K562 (cell line): Measurements from ENCODE around the gene RNF26. TPM values are rescaled to one million over a fixed set of nuclear protein-coding genes. Genes with fewer than 3 reads are reported as not detected.

Source experiments
- ATAC-seq: fragments of 200-7000 bp; cut with Tn5 transposase; 3 replicates; pipeline ENCODE4 v1.9.1; 2020; ENCODE audit warnings: moderate library complexity
- BruUV-seq: library from RNA; stranded (reverse); fragments of 400-500 nt; replicated peaks from 2 replicates; lab custom pipeline; 2021; lab: Mats Ljungman, UMichigan
- CTCF ChIA-PET: fragments of 300-600 bp; formaldehyde crosslinking; extraction: SDS; loops from one replicate; lab custom pipeline; 2021; ENCODE audit warnings: low intra/inter-chr PET ratio; lab: Yijun Ruan, JAX
- POLR2A ChIA-PET: fragments of 300-600, 350-650 bp; sonication (Branson Sonifier 250); formaldehyde crosslinking; extraction: SDS; loops from one replicate; lab custom pipeline; 2021; ENCODE audit warnings: antibody characterized with exemption, inconsistent platforms; lab: Yijun Ruan, JAX
- DNase-seq, 4 experiments: peaks; one replicate each; pipeline versions ENCODE4 v3.0.0 to v3.0.0-alpha.2; 2011 to 2018; ENCODE audit warnings: low spot score in 3 of 4, mixed read lengths in 3 of 4; ENCODE audit errors: extremely low read depth in 1 of 4
- FAIRE-seq: peaks from 2 replicates; lab custom pipeline; 2011; peaks lifted over from hg19 to GRCh38; lab: Jason Lieb, UNC
- H2AFZ ChIP-seq: 2 replicates; pipeline ENCODE4 v1.6.0; 2011; ENCODE audit warnings: low read depth, low read length, control low read depth, inconsistent platforms
- H3K27ac ChIP-seq: fragments of 200-600 bp; 3 replicates; pipeline ENCODE4 v1.8.0; 2011; ENCODE audit warnings: low read depth, mild to moderate bottlenecking, control low read depth, inconsistent platforms, low read length, moderate library complexity, mixed read lengths; ENCODE audit errors: extremely low read depth
- H3K27me3 ChIP-seq, 2 experiments: fragments of 300-600 bp in 1 of 2; 2 replicates in 1 of 2; 3 replicates in 1 of 2; pipeline versions ENCODE4 v1.6.0 to v1.8.0; 2011; ENCODE audit warnings: inconsistent platforms in 2 of 2, low read length in 2 of 2, mild to moderate bottlenecking in 1 of 2, mixed read lengths in 1 of 2, moderate library complexity in 1 of 2; ENCODE audit not compliant: control insufficient read depth in 2 of 2, insufficient read depth in 2 of 2
- H3K36me3 ChIP-seq: fragments of 300-600 bp; 3 replicates; pipeline ENCODE4 v1.8.0; 2011; ENCODE audit warnings: mild to moderate bottlenecking, low read length, inconsistent platforms; ENCODE audit not compliant: control insufficient read depth, insufficient read depth
- H3K4me1 ChIP-seq, 2 experiments: fragments of 200-600 bp in 1 of 2; replicated peaks in 1 of 2; 2 replicates in 1 of 2; 3 replicates in 1 of 2; pipeline versions ENCODE4 v1.5.1 to v1.8.0; 2011; ENCODE audit warnings: inconsistent platforms in 2 of 2, low read length in 2 of 2, mild to moderate bottlenecking in 1 of 2, mixed read lengths in 1 of 2, moderate library complexity in 1 of 2; ENCODE audit not compliant: control insufficient read depth in 2 of 2, insufficient read depth in 2 of 2
- H3K4me2 ChIP-seq: 2 replicates; pipeline ENCODE4 v1.6.1; 2011; ENCODE audit warnings: low read length, control low read depth, inconsistent platforms, mixed read lengths; ENCODE audit not compliant: insufficient read depth
- H3K4me3 ChIP-seq: fragments of 200-600 bp; sonication (generic), shearing (Covaris generic); 2 replicates; pipeline ENCODE4 v1.5.1; 2016; ENCODE audit warnings: control low read depth, inconsistent platforms
- H3K79me2 ChIP-seq: fragments of 200-600 bp; 3 replicates; pipeline ENCODE4 v1.8.0; 2011; ENCODE audit warnings: low read length, inconsistent platforms; ENCODE audit not compliant: control insufficient read depth, insufficient read depth
- H3K9ac ChIP-seq, 2 experiments: 2 replicates each; pipeline versions ENCODE4 v1.6.0 to v1.6.1; 2011; ENCODE audit warnings: low read depth in 2 of 2, low read length in 2 of 2, control low read depth in 1 of 2, inconsistent platforms in 1 of 2, mild to moderate bottlenecking in 1 of 2, mixed read lengths in 1 of 2; ENCODE audit not compliant: insufficient read depth in 1 of 2
- H3K9me1 ChIP-seq: one replicate; pipeline ENCODE4 v1.6.0; 2011; ENCODE audit warnings: inconsistent platforms, mild to moderate bottlenecking, low read length, moderate library complexity; ENCODE audit not compliant: control insufficient read depth, insufficient read depth
- H3K9me3 ChIP-seq: replicated peaks from 2 replicates; pipeline ENCODE4 v1.5.1; 2011; ENCODE audit warnings: low read depth, low read length, inconsistent platforms; ENCODE audit not compliant: control insufficient read depth, insufficient read depth
- H4K20me1 ChIP-seq: replicated peaks from 2 replicates; pipeline ENCODE4 v1.6.1; 2011; ENCODE audit warnings: low read length, inconsistent platforms, mixed read lengths; ENCODE audit not compliant: control insufficient read depth, insufficient read depth
- CSDE1 ChIP-seq, 2 experiments: fragments of 450-650 bp; IDR thresholded peaks; 2 replicates each; pipeline ENCODE4 v1.6.1; 2016; ENCODE audit warnings: mild to moderate bottlenecking in 1 of 2
- PCBP1 ChIP-seq: fragments of 200-400 bp; formaldehyde crosslinking; IDR thresholded peaks from 2 replicates; pipeline ENCODE4 v1.6.1; 2018; ENCODE audit warnings: mild to moderate bottlenecking, low read depth, low read length; ENCODE audit not compliant: poor library complexity, severe bottlenecking
- SMC3 ChIP-seq: conservative IDR thresholded peaks from 2 replicates; pipeline ENCODE4 v1.6.1; 2011; ENCODE audit warnings: low read depth, low read length, improper control_type of control experiment; ENCODE audit not compliant: insufficient read depth
- SRSF9 ChIP-seq: fragments of 200-400 bp; formaldehyde crosslinking; IDR thresholded peaks from 2 replicates; pipeline ENCODE4 v1.6.1; 2017; ENCODE audit warnings: low read depth, low read length, borderline replicate concordance
- TAF1 ChIP-seq: IDR thresholded peaks from 2 replicates; pipeline ENCODE4 v1.6.1; 2011; ENCODE audit warnings: mild to moderate bottlenecking, low read length, moderate library complexity; ENCODE audit not compliant: insufficient read depth, control insufficient read depth, severe bottlenecking; ENCODE audit errors: extremely low read depth
- THRAP3 ChIP-seq: fragments of 450-650 bp; IDR thresholded peaks from 2 replicates; pipeline ENCODE4 v1.6.1; 2016; ENCODE audit warnings: mild to moderate bottlenecking, inconsistent platforms, borderline replicate concordance
- ZNF780A ChIP-seq: fragments of 250-450 bp; sonication (Bioruptor Pico); IDR thresholded peaks from 2 replicates; pipeline ENCODE4 v1.5.0; 2021; ENCODE audit warnings: mild to moderate bottlenecking
- WGBS: fragments of 100-300 bp; shearing (Covaris generic); methylation state at CpG from one replicate; pipeline ENCODE4 v1.1.6; 2016; ENCODE audit warnings: low coverage, mixed read lengths; ENCODE audit not compliant: insufficient coverage; ENCODE audit errors: missing lambda C conversion rate; 5-methylcytosine and 5-hydroxymethylcytosine counted together
- in situ Hi-C: fragments of 300-500 bp; cut with MboI; formaldehyde crosslinking; loops from 4 replicates; pipeline ENCODE4 v1.15.0; 2018; ENCODE audit warnings: inconsistent platforms, mixed read lengths
- intact Hi-C: fragments of 100-400 bp; cut with micrococcal nuclease; formaldehyde crosslinking; loops from 2 replicates; pipeline ENCODE4 v1.14.2; 2022
- polyA plus RNA-seq, 8 experiments: library from polyadenylated mRNA; depleted of rRNA in 4 of 8; stranded (reverse) in 5 of 8; unstranded in 3 of 8; fragments of >200 nt; fragmentation: Nextera tagmentation in 2 of 8; fragmentation: Illumina TruSeq in 1 of 8; extraction: Ambion mirVana in 2 of 8; extraction: Trizol in 1 of 8; gene quantifications; 2 replicates each; pipeline versions ENCODE4 v1.2.1 to v1.2.3, GENCODE V29; 2011 to 2014; ENCODE audit warnings: inconsistent platforms in 1 of 8, missing spikeins in 1 of 8
- total RNA-seq, 7 experiments: library from RNA; depleted of rRNA in 6 of 7; stranded (reverse); fragments of >200 nt in 6 of 7; fragmentation: Illumina TruSeq in 2 of 7; extraction: Trizol in 2 of 7; gene quantifications; 2 replicates each; pipeline versions ENCODE4 v1.2.1 to v1.2.3, GENCODE V29; 2011 to 2021; ENCODE audit warnings: low replicate concordance in 1 of 7
- TF ChIP-seq, protein P1 (sequence below): sonication (generic); formaldehyde crosslinking; IDR thresholded peaks from 2 replicates; pipeline ENCODE4 v1.8.1; 2023; ENCODE audit warnings: mild to moderate bottlenecking, missing genetic modification reagents
- TF ChIP-seq, protein P2 (sequence below): fragments of 250-450 bp; sonication (Bioruptor Pico); IDR thresholded peaks from 2 replicates; pipeline ENCODE4 v1.8.0; 2022; ENCODE audit warnings: moderate library complexity, mild to moderate bottlenecking, inconsistent platforms
- TF ChIP-seq, protein P3 (sequence below): sonication (generic); formaldehyde crosslinking; IDR thresholded peaks from 2 replicates; pipeline ENCODE4 v1.8.0; 2022; ENCODE audit warnings: mild to moderate bottlenecking, low read depth, missing genetic modification reagents
- TF ChIP-seq, protein P4 (sequence below), 2 experiments: fragments of 450-650 bp in 1 of 2; IDR thresholded peaks; 2 replicates each; pipeline ENCODE4 v1.6.1; 2011 to 2017; ENCODE audit warnings: low read depth in 2 of 2, antibody characterized with exemption in 1 of 2, borderline replicate concordance in 1 of 2, low read length in 1 of 2, mild to moderate bottlenecking in 1 of 2, mixed read lengths in 1 of 2; ENCODE audit not compliant: control insufficient read depth in 1 of 2

RNF26 gene
- total and polyA plus RNA-seq, 9 of the 15 experiments (the other 6 are each of a cell fraction or from before 2014, with no cell fraction given): 5.3 to 53.6 (median 12.7) TPM

DNA sequence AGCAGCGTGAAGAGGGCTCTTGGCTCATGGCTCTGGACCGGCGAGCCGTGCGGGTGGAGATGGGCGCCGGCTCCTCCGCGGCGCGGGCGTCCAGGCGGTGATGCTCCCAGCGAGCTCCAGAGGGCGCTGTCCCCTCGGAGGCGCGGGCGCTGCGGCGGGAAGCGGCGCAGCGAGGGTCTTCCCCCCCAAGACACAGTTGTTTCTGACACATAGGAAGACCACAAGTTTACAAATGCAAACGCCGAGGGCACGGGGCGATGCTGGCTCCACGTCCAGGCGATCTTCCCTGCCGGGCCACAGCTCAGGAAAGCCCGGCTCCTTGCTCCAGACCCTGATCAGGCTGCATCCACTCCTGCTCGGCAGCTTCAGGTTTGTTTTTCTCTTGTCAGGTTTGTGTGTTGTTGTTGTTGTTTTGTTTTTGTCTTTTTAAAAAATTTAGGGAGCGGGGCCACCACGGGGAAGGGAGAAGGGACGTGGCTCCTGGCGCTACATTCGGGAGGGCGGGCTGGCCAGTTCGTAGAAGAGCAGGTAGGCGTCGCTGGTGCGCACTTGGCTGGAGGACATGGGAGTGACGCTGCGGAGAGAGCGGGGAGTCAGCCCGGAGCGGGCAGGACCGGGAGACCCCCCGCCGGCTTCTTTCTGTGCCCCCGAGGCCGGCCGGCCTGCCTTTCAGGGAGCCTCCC lies 22.2 kb downstream of the RNF26 start:
- ChIA-PET POLR2A (interaction anchor here (0.6 to 1.2 kb wide), 4 partner anchors 9 to 701 kb away, joined by 3 to 9 read pairs (median 5); no protein-coding TSS in a partner anchor), CTCF (interaction anchor here (0.5 to 4.1 kb wide), 10 partner anchors 12 to 754 kb away, joined by 3 to 51 read pairs (median 4); partner anchors contain the start of gene USP2)
- in situ Hi-C loops: loop anchor here (5.0 kb wide), 1 partner anchor 116 kb away; no protein-coding TSS in a partner anchor
- H3K79me2 ChIP-seq: no peaks in the 10 kb centered on the region
- peak; percentile 79 to 90 (median 86) for DNase-seq
- no peaks in the 10 kb centered on the region for H3K9me3 ChIP-seq
- WGBS: 3% methylated on average over 50 of the region's 54 CpGs
- H3K9me1 ChIP-seq: no peaks in the 10 kb centered on the region
- H2AFZ ChIP-seq: peak overlapping the region; percentile 91
- FAIRE-seq: peak; percentile 58
- no peaks in the 10 kb centered on the region for H3K27me3 ChIP-seq
- ATAC-seq: peak; percentile 95
- peak overlapping the region; percentile 40 for H3K4me3 ChIP-seq
- no peaks in the 10 kb centered on the region for H4K20me1 ChIP-seq
- peaks cover 44% of the 10 kb centered on the region for H3K36me3 ChIP-seq
- H3K9ac ChIP-seq: peak overlapping the region; percentile 77 to 96
- BruUV-seq: no TSS peak
- intact Hi-C loops: loop anchor here (1.0 to 10.0 kb wide), 4 partner anchors 18 to 858 kb away; partner anchors contain the start of genes OAF and USP2
- peaks cover 12 to 18% of the 10 kb centered on the region in 2 experiments; a peak in 4 of 5 replicates for H3K4me1 ChIP-seq
- H3K27ac ChIP-seq: peak overlapping the region; percentile 77
- H3K4me2 ChIP-seq: peak overlapping the region; percentile 84
- TF ChIP-seq, protein P1, sequence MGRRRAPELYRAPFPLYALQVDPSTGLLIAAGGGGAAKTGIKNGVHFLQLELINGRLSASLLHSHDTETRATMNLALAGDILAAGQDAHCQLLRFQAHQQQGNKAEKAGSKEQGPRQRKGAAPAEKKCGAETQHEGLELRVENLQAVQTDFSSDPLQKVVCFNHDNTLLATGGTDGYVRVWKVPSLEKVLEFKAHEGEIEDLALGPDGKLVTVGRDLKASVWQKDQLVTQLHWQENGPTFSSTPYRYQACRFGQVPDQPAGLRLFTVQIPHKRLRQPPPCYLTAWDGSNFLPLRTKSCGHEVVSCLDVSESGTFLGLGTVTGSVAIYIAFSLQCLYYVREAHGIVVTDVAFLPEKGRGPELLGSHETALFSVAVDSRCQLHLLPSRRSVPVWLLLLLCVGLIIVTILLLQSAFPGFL (CRISPR knock-in tag): no peak
- TF ChIP-seq ZNF780A (CRISPR knock-in tag) (no peak), SRSF9 (no peak), THRAP3 (no peak), SMC3 (peak; percentile 67), PCBP1 (no peak), TAF1 (no peak), CSDE1 (IDR thresholded peaks at IDR 0.05) (no peak)
- TF ChIP-seq, protein P2, sequence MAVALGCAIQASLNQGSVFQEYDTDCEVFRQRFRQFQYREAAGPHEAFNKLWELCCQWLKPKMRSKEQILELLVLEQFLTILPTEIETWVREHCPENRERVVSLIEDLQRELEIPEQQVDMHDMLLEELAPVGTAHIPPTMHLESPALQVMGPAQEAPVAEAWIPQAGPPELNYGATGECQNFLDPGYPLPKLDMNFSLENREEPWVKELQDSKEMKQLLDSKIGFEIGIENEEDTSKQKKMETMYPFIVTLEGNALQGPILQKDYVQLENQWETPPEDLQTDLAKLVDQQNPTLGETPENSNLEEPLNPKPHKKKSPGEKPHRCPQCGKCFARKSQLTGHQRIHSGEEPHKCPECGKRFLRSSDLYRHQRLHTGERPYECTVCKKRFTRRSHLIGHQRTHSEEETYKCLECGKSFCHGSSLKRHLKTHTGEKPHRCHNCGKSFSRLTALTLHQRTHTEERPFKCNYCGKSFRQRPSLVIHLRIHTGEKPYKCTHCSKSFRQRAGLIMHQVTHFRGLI (CRISPR knock-in tag): no peak
- TF ChIP-seq, protein P3, sequence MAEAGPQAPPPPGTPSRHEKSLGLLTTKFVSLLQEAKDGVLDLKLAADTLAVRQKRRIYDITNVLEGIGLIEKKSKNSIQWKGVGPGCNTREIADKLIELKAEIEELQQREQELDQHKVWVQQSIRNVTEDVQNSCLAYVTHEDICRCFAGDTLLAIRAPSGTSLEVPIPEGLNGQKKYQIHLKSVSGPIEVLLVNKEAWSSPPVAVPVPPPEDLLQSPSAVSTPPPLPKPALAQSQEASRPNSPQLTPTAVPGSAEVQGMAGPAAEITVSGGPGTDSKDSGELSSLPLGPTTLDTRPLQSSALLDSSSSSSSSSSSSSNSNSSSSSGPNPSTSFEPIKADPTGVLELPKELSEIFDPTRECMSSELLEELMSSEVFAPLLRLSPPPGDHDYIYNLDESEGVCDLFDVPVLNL (CRISPR knock-in tag): 0 out of 2 replicates have a peak, but pooled peaks have one; percentile 30
- TF ChIP-seq, protein P4, sequence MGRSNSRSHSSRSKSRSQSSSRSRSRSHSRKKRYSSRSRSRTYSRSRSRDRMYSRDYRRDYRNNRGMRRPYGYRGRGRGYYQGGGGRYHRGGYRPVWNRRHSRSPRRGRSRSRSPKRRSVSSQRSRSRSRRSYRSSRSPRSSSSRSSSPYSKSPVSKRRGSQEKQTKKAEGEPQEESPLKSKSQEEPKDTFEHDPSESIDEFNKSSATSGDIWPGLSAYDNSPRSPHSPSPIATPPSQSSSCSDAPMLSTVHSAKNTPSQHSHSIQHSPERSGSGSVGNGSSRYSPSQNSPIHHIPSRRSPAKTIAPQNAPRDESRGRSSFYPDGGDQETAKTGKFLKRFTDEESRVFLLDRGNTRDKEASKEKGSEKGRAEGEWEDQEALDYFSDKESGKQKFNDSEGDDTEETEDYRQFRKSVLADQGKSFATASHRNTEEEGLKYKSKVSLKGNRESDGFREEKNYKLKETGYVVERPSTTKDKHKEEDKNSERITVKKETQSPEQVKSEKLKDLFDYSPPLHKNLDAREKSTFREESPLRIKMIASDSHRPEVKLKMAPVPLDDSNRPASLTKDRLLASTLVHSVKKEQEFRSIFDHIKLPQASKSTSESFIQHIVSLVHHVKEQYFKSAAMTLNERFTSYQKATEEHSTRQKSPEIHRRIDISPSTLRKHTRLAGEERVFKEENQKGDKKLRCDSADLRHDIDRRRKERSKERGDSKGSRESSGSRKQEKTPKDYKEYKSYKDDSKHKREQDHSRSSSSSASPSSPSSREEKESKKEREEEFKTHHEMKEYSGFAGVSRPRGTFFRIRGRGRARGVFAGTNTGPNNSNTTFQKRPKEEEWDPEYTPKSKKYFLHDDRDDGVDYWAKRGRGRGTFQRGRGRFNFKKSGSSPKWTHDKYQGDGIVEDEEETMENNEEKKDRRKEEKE (IDR thresholded peaks at IDR 0.05; ENCODE audit: borderline replicate concordance in 1 of 2, control insufficient read depth in 1 of 2, low read depth in 2 of 2, low read length in 1 of 2): no peak
